GM18520 (cell line): ENCODE results near the gene YIF1A.
"Not testable (repeated sequence)": the region's sequence is repeated elsewhere in the genome, so short reads cannot be mapped to it uniquely, and the experiment has no call there.

ENCODE experiments used
- ATAC-seq: cut with Tn5 transposase; IDR thresholded peaks from one replicate; pipeline ENCODE4 v1.9.1; 2021; ENCODE audit not compliant: unreplicated experiment

YIF1A gene

DNA sequence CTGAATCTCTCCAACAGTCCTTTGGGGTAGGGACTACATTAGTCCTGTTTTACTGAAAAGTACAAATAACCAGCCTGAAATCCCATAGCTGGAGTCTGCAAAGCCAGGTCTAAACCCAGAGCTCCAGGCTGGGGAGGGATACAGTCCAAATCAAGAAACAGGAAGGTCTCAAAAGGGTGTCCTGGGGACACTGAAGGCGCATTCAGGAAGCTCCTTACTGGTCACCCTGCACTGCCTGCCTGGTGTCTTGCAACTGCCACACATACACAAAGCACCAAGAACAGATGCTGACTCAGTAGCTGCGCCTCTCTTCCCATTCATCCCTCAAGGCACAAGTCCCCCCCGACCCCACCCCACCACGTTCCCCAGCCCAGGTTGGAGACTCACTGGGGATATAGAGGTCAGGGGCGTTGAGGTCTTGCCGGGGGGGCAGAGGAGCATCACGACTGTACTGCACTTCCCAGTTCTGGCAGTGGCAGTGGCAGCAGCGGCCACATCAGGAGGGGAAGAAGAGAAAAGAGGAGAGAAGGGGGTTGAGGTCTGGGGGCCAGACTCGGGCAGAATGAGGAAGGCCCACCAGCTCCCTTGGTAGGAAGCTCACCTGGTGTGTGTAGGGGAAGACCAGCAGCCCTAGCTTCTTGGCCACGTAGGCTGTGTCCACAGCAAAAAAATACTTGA, 1.6 kb downstream of the YIF1A start:
- no peak for ATAC-seq

GRCh38 chr11:66286699-66287098, 2.2 kb downstream of the YIF1A start:
- no peak for ATAC-seq

DNA sequence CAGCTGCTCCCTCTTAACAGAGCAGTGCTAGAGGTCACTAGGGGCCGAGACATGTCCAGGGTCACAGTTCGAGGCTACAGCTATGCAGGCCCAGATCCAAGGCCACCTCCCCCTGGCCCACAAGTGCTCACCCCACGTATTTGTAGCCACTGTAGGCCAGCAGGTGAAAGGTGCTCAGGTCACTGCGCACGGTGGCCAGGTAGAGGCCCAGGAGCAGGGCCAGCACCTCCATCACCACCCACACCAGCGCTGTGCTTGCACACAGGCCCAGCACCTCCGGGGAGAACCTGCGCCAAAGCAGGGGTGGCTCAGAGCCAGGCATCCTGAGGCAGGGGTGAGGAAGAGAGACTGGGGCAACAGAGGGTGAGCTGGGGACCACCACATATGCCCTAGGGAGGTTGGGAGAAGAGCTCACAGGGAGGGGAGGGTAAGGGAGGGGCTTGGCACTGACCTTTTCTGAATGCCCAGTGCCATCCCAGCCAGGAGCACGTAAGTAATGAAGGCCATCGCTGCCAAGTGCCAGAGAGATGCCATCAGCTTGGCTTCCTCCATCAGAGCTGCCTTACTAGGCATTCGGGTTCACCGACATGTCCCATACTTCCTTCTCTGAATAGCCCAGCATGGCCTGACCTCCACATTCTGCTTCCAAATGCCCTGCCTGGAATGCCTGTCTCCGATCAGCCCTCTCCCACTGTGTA, 3.5 kb downstream of the YIF1A start:
- no peak for ATAC-seq

GRCh38 chr11:66284526-66285078, 4.3 kb downstream of the YIF1A start:
- ATAC-seq, result no peak

- ATAC-seq, result no peak
These were observed 5.4 kb downstream of the YIF1A start for GRCh38 chr11:66283461-66284105.

DNA sequence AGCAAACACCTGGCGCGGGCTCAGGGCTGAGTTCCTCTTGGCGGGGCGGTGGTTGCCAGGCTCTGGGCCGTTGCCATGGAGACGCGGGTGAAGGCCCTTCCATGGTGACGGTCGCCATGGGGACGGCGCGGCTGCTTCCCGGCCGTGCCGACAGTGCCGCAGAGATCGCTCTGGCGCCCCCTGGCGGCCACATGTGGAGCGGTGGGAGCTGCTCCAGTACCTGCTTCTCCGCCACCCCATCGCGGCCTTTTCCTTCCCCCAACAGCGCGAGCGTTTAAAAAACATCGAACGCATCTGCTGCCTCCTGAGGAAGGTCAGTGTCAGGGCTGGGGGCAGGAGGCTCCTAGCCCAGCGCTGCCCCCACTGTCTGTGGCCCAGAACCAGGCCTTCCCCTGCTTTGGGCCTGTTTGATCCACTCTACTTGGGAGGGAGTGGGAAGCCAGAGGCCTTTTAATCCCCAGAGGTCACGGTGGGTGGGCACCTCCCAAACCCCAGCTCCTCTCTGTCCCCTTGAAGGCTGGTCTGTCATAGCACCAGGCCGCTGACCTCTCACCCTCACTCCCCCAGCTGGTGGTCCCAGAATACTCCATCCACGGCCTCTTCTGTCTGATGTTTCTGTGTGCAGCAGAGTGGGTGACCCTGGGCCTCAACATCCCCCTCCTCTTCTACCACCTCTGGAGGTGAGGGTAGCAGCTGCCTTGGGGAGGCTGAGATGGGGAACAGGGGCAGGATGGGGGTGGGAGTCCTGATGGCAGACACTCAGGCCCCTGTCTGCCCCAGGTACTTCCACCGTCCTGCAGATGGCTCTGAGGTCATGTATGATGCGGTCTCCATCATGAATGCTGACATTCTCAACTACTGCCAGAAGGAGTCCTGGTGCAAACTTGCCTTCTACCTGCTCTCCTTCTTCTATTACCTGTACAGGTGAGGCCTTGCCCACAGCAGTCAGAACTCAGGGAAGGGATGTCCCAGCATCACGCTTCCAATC, 6.2 kb downstream of the YIF1A start:
- peak; percentile 83 for ATAC-seq

- ATAC-seq, result no peak
These were observed 7.0 kb downstream of the YIF1A start for GRCh38 chr11:66281776-66282467.

GRCh38 chr11:66281001-66281400, 7.9 kb downstream of the YIF1A start:
- no peak for ATAC-seq

- no peak for ATAC-seq
These were observed 8.5 kb downstream of the YIF1A start for GRCh38 chr11:66280428-66280827.

DNA sequence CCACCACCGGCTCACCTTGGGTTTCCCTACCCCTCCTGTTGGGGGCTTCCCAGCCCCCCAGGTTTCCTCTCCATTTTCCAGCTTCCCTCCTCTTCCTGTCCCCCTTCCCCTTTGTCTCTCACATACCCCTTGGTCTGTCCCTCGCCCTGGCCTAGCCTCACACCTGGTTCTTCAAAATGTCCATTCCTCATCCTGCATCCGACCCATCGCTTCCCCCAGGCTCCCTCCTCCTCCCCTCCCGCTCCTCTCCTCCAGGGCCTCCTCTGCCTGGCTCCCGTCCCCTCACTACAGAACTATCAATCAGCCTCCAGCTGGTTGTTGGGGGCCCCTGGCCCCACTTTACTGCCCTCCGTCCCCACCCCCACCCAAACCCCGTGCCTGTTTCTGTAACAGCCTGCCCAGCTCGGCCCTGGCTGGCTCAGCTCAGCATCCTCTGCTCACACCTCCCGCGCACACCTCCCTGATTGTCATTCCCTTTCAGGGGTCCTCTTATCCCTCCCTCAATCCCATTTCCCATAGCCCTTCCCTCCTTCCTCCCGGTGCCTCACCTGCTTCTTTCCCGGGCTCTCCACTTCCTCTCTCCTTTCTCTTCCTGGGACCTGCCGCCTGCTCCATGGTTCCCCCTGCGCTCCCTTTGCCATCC, 9.7 kb downstream of the YIF1A start:
- no peak for ATAC-seq

GRCh38 chr11:66278363-66279091, 10.4 kb downstream of the YIF1A start:
- ATAC-seq, result no peak

DNA sequence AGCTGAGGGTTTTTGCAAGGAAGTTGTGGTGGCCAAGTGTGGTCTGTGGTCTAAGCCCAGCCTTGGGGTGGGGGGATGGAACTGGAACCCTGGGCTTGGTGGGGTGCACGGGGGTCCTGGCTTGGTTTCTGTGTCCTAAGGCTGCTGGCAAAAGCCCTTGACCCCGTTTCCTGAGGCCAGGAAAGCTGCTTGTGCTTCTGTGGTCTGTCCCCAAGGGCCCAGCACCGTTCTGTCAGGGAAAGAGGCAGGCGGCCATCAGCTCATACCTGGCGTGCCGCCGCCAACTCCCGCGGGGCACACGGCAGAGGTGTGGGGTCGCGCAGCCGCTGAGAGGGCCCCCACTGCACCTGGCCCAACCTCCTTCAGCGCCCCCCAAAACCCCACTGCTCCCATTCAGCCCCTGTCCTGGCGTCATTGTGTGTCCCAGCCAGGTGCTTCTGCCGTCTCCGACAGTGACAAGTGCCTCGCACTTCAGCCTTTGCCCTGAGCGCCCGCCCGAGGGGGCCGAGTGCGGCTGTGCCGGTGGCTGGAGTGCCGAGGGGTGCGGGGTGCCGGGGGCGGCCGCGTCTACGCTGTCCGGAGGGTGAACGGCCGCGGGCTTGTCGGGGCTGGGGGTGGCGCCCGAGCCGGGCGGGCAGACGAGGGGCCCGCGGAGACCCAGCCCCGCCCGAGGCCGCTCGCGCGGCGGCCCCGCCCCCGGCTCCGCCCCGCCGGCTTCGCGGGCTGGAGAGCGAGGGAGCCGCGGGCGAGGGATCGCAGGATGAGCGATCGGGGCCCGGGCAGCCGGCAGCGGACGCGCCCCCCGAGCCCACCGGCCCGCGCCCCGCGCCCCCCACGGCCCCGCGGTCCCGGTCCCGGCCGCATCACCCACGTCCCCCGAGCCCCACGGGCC, 11.2 kb downstream of the YIF1A start, which contains the start of gene CNIH2:
CNIH2 (plus strand) TSS at position 705 of the 892 bp plus-strand sequence. CDS start 282 bp downstream, outside the sequence.
- ATAC-seq, result no peak

DNA sequence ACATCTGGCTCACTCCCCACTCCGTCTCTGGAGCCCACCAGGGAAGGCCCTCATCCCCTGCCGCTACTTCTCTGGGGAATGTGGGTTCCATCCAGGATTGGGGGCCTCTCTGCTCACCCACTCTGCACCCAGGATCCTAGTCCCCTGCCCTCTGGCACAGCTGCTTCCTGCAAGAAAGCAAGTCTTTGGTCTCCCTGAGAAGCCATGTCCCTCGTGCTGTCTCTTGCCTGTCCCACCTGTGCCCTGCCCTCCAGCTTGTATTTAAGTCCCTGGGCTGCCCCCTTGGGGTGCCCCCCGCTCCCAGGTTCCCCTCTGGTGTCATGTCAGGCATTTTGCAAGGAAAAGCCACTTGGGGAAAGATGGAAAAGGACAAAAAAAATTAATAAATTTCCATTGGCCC, 11.9 kb downstream of the YIF1A start:
- not testable (repeated sequence) for ATAC-seq

DNA sequence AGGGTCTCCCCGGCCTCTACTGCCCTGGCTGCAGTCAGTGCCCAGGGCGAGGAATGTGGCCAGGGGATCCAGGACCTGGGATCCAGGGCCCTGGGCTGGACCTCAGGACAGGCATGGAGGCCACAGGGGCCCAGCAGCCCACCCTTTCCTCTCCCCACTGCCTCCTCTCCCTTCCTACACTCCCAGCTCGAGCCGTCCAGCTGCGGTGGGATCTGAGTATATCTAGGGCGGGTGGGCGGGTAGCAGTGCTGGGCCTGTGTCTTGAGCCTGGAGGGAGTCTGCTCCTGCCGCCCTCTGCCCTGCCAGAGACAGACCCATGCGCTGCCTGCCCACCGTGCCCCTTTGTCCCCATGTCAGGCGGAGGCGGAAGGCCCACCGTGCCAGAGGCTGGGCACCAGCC, 12.3 kb downstream of the YIF1A start:
- ATAC-seq, result not testable (repeated sequence)

- ATAC-seq, result no peak
These were observed 12.8 kb downstream of the YIF1A start for GRCh38 chr11:66275984-66276612.

DNA sequence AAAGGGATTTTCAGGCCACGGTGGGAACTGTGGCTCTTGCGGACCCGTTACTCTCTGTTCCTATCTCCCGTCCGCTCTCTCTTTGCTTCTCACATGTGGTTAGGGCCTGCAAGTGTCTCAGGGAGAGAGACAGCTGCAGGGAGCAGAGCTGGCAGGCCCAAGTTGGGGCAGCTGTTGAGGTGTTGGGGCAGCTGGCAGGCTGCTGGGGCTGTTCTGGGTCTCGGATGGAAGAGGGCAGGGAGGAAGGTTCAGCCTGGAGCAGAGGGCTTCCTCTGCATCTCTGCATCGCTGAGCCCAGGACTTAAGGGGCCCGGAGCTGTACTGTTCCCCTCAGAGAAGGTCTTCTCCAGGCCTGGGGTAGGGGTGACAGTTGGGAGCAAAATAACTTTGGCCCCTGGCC, 13.5 kb downstream of the YIF1A start:
- no peak for ATAC-seq

- no peak for ATAC-seq
These were observed 14.7 kb downstream of the YIF1A start for GRCh38 chr11:66274219-66274618.
